ENCODE data around the gene EIF1B.

Gene EIF1B

DNA sequence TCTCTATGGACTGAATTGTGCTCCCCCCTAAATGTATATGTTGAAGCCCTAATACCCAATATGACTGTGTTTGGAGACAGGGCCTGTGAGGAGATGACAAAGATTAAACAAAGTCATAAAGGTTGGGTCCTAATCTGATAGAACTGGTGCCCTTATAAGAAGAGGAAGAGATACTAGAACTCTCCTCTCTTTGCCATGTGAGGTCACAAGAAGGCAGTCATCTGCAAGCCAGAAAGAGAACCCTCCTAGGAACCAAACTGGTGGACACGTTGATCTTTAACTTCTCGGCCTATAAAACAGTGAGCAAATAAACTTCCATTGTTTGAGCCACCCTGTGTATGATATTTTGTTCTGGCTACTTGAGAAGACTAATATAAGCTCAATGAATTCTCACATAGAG is 45.9 kb downstream of the EIF1B start:
- DNase-seq = no peak

DNA sequence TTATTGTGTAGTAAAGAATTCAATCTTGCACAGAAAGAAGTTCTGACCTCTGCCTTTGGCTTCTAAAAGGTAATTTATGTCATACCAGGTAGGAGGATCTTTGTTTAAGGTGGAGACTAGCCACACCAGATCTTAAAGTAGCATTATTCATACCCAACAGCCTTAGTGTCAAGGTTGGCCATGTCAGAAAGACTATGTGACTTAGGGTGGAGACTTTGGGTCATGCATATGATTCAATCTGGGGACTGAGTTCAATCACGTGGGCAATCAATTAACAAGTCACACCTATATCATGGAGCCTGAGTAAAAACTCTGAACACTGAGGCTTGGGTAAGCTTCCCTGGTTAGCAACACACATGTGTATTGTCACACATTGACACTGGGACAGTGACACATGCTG is 48.9 kb downstream of the EIF1B start:
- no peak for DNase-seq

Measured in right hindlimb (tissue), 1 donor.